ENCODE results near the gene COLEC11. TPM values are rescaled to one million over a fixed set of nuclear protein-coding genes. Genes with fewer than 3 reads are reported as not detected.
A peak's percentile ranks its signal among the peaks of the same experiment; 100 is the strongest.

Gene COLEC11
- total and polyA plus RNA-seq, 2 of the 13 experiments (the other 11 are each of a cell fraction or from before 2014, with no cell fraction given): 1.5 to 3.0 TPM

DNA sequence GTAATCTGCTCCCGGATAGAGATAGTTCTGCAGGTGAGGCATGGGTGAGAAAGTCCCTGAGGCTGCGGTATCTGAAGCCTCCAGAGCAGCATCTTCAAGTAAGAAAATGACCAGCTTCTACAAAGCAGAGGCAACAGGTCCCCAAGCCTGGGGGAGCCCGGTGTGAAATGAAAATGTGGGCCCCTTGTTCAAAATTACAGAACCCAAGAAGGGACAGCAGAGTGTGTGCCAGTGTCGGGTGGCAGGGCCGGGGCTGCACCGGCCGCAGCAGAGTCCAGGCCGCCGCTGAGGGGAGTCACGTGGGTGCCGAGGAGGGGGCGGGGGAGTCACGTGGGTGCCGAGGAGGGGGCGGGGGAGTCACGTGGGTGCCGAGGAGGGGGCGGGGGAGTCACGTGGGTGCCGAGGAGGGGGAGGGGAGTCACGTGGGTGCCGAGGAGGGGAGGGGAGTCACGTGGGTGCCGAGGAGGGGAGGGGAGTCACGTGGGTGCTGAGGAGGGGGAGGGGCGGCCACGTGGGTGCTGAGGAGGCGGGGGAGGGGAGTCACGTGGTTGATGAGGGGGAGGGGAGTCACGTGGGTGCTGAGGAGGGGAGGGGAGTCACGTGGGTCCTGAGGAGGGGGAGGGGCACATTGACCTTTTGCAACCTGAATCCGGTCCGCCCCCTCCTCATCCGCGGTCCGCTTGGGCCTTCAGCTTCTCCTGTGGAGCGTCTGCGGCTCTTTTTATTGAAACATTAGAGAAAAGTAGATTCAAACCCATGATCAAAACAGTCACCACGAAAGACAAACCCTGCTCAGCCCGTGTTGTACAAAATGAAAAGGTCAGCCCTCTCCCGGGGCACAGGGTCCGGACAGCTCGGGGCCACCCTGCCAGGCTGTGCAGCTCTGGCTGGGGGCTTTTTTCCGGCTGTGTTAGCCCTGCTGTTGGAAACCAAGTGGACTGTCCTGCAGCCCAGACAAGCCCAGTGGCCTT is 10.4 kb downstream of the COLEC11 start (continued):
- TF ChIP-seq TAF15 (IDR thresholded peaks at IDR 0.05; ENCODE audit: low read depth, low read length, poor library complexity, severe bottlenecking) (no peak), FOXM1 (CRISPR knock-in tag; IDR thresholded peaks at IDR 0.05) (no peak), ZSCAN29 (CRISPR knock-in tag; conservative IDR thresholded peaks at IDR 0.05) (no peak), GATAD2A (CRISPR knock-in tag; IDR thresholded peaks at IDR 0.05) (peak; percentile 28), ZNF207 (IDR thresholded peaks at IDR 0.05; ENCODE audit: borderline replicate concordance) (no peak), ZBTB7A (CRISPR knock-in tag; IDR thresholded peaks at IDR 0.05) (no peak), STAG1 (CRISPR knock-in tag; IDR thresholded peaks at IDR 0.05) (no peak; the same call in 1 of the 2 replicates), NFE2 (CRISPR knock-in tag; IDR thresholded peaks at IDR 0.05) (no peak), TAF1 (CRISPR knock-in tag; IDR thresholded peaks at IDR 0.05) (peak; percentile 51; the same call in 1 of the 2 replicates), RXRB (CRISPR knock-in tag; IDR thresholded peaks at IDR 0.05; ENCODE audit: borderline replicate concordance) (0 out of 2 replicates have a peak, but pooled peaks have one; percentile 41), ATF1 (CRISPR knock-in tag; IDR thresholded peaks at IDR 0.05) (no peak), ZFP82 (CRISPR knock-in tag; IDR thresholded peaks at IDR 0.05; ENCODE audit: borderline replicate concordance) (no peak), YEATS2 (CRISPR knock-in tag; IDR thresholded peaks at IDR 0.05; ENCODE audit: borderline replicate concordance) (peak; percentile 59; the same call in 1 of the 2 replicates), ZNF614 (CRISPR knock-in tag; IDR thresholded peaks at IDR 0.05; ENCODE audit: borderline replicate concordance) (no peak; the same call in 1 of the 2 replicates)
- TF ChIP-seq, protein P1, sequence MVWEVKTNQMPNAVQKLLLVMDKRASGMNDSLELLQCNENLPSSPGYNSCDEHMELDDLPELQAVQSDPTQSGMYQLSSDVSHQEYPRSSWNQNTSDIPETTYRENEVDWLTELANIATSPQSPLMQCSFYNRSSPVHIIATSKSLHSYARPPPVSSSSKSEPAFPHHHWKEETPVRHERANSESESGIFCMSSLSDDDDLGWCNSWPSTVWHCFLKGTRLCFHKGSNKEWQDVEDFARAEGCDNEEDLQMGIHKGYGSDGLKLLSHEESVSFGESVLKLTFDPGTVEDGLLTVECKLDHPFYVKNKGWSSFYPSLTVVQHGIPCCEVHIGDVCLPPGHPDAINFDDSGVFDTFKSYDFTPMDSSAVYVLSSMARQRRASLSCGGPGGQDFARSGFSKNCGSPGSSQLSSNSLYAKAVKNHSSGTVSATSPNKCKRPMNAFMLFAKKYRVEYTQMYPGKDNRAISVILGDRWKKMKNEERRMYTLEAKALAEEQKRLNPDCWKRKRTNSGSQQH (CRISPR knock-in tag; IDR thresholded peaks at IDR 0.05; ENCODE audit: low read depth): no peak
- TF ChIP-seq, protein P2, sequence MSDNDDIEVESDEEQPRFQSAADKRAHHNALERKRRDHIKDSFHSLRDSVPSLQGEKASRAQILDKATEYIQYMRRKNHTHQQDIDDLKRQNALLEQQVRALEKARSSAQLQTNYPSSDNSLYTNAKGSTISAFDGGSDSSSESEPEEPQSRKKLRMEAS (IDR thresholded peaks at IDR 0.05): peak; percentile 95
- TF ChIP-seq, protein P3, sequence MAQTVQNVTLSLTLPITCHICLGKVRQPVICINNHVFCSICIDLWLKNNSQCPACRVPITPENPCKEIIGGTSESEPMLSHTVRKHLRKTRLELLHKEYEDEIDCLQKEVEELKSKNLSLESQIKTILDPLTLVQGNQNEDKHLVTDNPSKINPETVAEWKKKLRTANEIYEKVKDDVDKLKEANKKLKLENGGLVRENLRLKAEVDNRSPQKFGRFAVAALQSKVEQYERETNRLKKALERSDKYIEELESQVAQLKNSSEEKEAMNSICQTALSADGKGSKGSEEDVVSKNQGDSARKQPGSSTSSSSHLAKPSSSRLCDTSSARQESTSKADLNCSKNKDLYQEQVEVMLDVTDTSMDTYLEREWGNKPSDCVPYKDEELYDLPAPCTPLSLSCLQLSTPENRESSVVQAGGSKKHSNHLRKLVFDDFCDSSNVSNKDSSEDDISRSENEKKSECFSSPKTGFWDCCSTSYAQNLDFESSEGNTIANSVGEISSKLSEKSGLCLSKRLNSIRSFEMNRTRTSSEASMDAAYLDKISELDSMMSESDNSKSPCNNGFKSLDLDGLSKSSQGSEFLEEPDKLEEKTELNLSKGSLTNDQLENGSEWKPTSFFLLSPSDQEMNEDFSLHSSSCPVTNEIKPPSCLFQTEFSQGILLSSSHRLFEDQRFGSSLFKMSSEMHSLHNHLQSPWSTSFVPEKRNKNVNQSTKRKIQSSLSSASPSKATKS (CRISPR knock-in tag; IDR thresholded peaks at IDR 0.05): no peak
- TF ChIP-seq, protein P4, sequence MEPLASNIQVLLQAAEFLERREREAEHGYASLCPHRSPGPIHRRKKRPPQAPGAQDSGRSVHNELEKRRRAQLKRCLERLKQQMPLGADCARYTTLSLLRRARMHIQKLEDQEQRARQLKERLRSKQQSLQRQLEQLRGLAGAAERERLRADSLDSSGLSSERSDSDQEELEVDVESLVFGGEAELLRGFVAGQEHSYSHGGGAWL (CRISPR knock-in tag; IDR thresholded peaks at IDR 0.05): 0 out of 2 replicates have a peak, but pooled peaks have one; percentile 52
- TF ChIP-seq, protein P5, sequence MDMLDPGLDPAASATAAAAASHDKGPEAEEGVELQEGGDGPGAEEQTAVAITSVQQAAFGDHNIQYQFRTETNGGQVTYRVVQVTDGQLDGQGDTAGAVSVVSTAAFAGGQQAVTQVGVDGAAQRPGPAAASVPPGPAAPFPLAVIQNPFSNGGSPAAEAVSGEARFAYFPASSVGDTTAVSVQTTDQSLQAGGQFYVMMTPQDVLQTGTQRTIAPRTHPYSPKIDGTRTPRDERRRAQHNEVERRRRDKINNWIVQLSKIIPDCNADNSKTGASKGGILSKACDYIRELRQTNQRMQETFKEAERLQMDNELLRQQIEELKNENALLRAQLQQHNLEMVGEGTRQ (IDR thresholded peaks at IDR 0.05; ENCODE audit: low read depth, low read length): peak; percentile 94
- TF ChIP-seq, protein P5 (CRISPR knock-in tag; IDR thresholded peaks at IDR 0.05; ENCODE audit: borderline replicate concordance): peak; percentile 86; the same call in 1 of the 2 replicates
